Measurements from ENCODE around the gene TRIM27.
A peak's percentile ranks its signal among the peaks of the same experiment; 100 is the strongest.

TRIM27 gene

GRCh38 chr6:28945349-28945748 is 21.6 kb upstream of the TRIM27 start:
- Histone ChIP-seq H3K27ac (replicated peaks) (peak overlapping the region; percentile 36), H3K4me3 (replicated peaks; ENCODE audit: insufficient read depth, low read length) (no peak overlapping the region), H3K27me3 (ENCODE audit: insufficient read depth, poor library complexity, severe bottlenecking) (no peaks in the 10 kb centered on the region)
- TF ChIP-seq SPI1 (IDR thresholded peaks at IDR 0.05; ENCODE audit: borderline replicate concordance, low read depth) = peak; percentile 69; the same call in 1 of the 2 replicates
- TF ChIP-seq POLR2AphosphoS5 (IDR thresholded peaks at IDR 0.05; ENCODE audit: low read depth) = no peak
- DNase-seq (ENCODE audit: low read depth in 1 of 2, low spot score in 1 of 2) = peak in 1 of 2 experiments; percentile 37

GRCh38 chr6:28944412-28944865 is 20.7 kb upstream of the TRIM27 start:
- H3K4me3 ChIP-seq (replicated peaks; ENCODE audit: insufficient read depth, low read length) = peak overlapping the region; percentile 58
- peak; percentile 70 to 73 for DNase-seq (ENCODE audit: low read depth in 1 of 2, low spot score in 1 of 2)
- H3K27me3 ChIP-seq (ENCODE audit: insufficient read depth, poor library complexity, severe bottlenecking) = no peaks in the 10 kb centered on the region
- TF ChIP-seq SPI1 (IDR thresholded peaks at IDR 0.05; ENCODE audit: borderline replicate concordance, low read depth) (no peak), POLR2AphosphoS5 (IDR thresholded peaks at IDR 0.05; ENCODE audit: low read depth) (no peak), CTCF (IDR thresholded peaks at IDR 0.05; ENCODE audit: insufficient read depth, low read length) (no peak), REST (IDR thresholded peaks at IDR 0.05; ENCODE audit: insufficient replicate concordance, low read depth) (no peak), GABPA (IDR thresholded peaks at IDR 0.05; ENCODE audit: low read depth) (no peak)
- peak overlapping the region; percentile 72 for H3K27ac ChIP-seq (replicated peaks)

GRCh38 chr6:28943557-28944411 is 20.0 kb upstream of the TRIM27 start:
- H3K27ac ChIP-seq (replicated peaks) = peak overlapping the region; percentile 72
- peak; percentile 65 to 75 for DNase-seq (ENCODE audit: low read depth in 1 of 2, low spot score in 1 of 2)
- H3K27me3 ChIP-seq (ENCODE audit: insufficient read depth, poor library complexity, severe bottlenecking) = no peaks in the 10 kb centered on the region
- peak overlapping the region; percentile 58 for H3K4me3 ChIP-seq (replicated peaks; ENCODE audit: insufficient read depth, low read length)
- TF ChIP-seq REST (IDR thresholded peaks at IDR 0.05; ENCODE audit: insufficient replicate concordance, low read depth) (no peak), SPI1 (IDR thresholded peaks at IDR 0.05; ENCODE audit: borderline replicate concordance, low read depth) (no peak), CTCF (IDR thresholded peaks at IDR 0.05; ENCODE audit: insufficient read depth, low read length) (no peak), POLR2AphosphoS5 (IDR thresholded peaks at IDR 0.05; ENCODE audit: low read depth) (no peak), GABPA (IDR thresholded peaks at IDR 0.05; ENCODE audit: low read depth) (no peak)

- TF ChIP-seq CTCF (IDR thresholded peaks at IDR 0.05; ENCODE audit: insufficient read depth, low read length) = no peak
- TF ChIP-seq REST (IDR thresholded peaks at IDR 0.05; ENCODE audit: insufficient replicate concordance, low read depth) = no peak
- no peak for TF ChIP-seq POLR2AphosphoS5 (IDR thresholded peaks at IDR 0.05; ENCODE audit: low read depth)
- TF ChIP-seq SPI1 (IDR thresholded peaks at IDR 0.05; ENCODE audit: borderline replicate concordance, low read depth) = no peak
- TF ChIP-seq GABPA (IDR thresholded peaks at IDR 0.05; ENCODE audit: low read depth) = no peak
- Histone ChIP-seq H3K4me3 (replicated peaks; ENCODE audit: insufficient read depth, low read length) (peak overlapping the region; percentile 58), H3K27ac (replicated peaks) (0 out of 2 replicates have a peak overlapping the region, but pooled peaks have one; percentile 27), H3K27me3 (ENCODE audit: insufficient read depth, poor library complexity, severe bottlenecking) (no peaks in the 10 kb centered on the region)
- DNase-seq (ENCODE audit: low read depth in 1 of 2, low spot score in 1 of 2) = no peak
These were observed 19.4 kb upstream of the TRIM27 start for GRCh38 chr6:28943223-28943556.
